HCT116 (cell line): ENCODE data around the gene GSTT2. TPM values are rescaled to one million over a fixed set of nuclear protein-coding genes. Genes with fewer than 3 reads are reported as not detected.

ENCODE experiments used
- ATAC-seq: fragments of 200-7000 bp; cut with Tn5 transposase; 2 replicates; pipeline ENCODE4 v1.9.1; 2020; ENCODE audit warnings: mild to moderate bottlenecking, moderate library complexity
- BruUV-seq: library from RNA; stranded (reverse); fragments of 400-500 nt; replicated peaks from 2 replicates; lab custom pipeline; 2021; lab: Mats Ljungman, UMichigan
- CTCF ChIA-PET: fragments of 300-600 bp; sonication (Branson Sonifier 250); formaldehyde crosslinking; loops from one replicate; lab custom pipeline; 2021; ENCODE audit warnings: antibody characterized with exemption; lab: Charles Lee
- POLR2A ChIA-PET: fragments of 300-600, 350-600 bp; sonication (Branson Sonifier 250); formaldehyde crosslinking; loops from one replicate; lab custom pipeline; 2021; ENCODE audit warnings: antibody characterized with exemption; lab: Charles Lee
- RAD21 ChIA-PET, 2 experiments: fragments of 300-600 bp; sonication (Branson Sonifier 250); formaldehyde crosslinking; loops; one replicate each; lab custom pipeline; 2023; ENCODE audit warnings: low total read pairs in 2 of 2; ENCODE audit not compliant: uncharacterized antibody in 2 of 2, unreplicated experiment in 2 of 2, low non-redundant PET in 1 of 2; lab: Charles Lee
- DNase-seq: peaks from one replicate; pipeline ENCODE4 v3.0.0-alpha.2; 2010; ENCODE audit warnings: low read depth, low spot score
- H2AFZ ChIP-seq: fragments of 200-600 bp; shearing (Covaris generic), sonication (generic); 2 replicates; pipeline ENCODE4 v1.6.1; 2017; ENCODE audit warnings: low read depth, mixed run types, mixed read lengths, antibody characterized with exemption, low read length; ENCODE audit not compliant: poor library complexity, severe bottlenecking
- H3K27ac ChIP-seq: 2 replicates; pipeline ENCODE4 v1.5.1; 2012; ENCODE audit warnings: low read depth, low read length
- H3K27me3 ChIP-seq: fragments of 200-600 bp; sonication (generic); 2 replicates; pipeline ENCODE4 v1.6.1; 2016; ENCODE audit warnings: mixed run types, low read length, mixed read lengths; ENCODE audit not compliant: insufficient read depth
- H3K36me3 ChIP-seq, 2 experiments: fragments of 200-500 bp in 1 of 2; fragments of 200-600 bp in 1 of 2; sonication (Bioruptor generic) in 1 of 2; sonication (generic) in 1 of 2; 2 replicates each; pipeline versions ENCODE4 v1.5.1 to v1.6.1; 2014 to 2016; ENCODE audit warnings: low read length in 2 of 2, inconsistent platforms in 1 of 2, mixed read lengths in 1 of 2, mixed run types in 1 of 2; ENCODE audit not compliant: insufficient read depth in 2 of 2, control insufficient read depth in 1 of 2
- H3K4me1 ChIP-seq, 2 experiments: fragments of 200-600 bp in 1 of 2; sonication (generic) in 1 of 2; 2 replicates each; pipeline versions ENCODE4 v1.5.1 to v1.6.1; 2012 to 2017; ENCODE audit warnings: low read length in 2 of 2, inconsistent platforms in 1 of 2, mild to moderate bottlenecking in 1 of 2, mixed read lengths in 1 of 2, mixed run types in 1 of 2, moderate library complexity in 1 of 2; ENCODE audit not compliant: insufficient read depth in 2 of 2, control insufficient read depth in 1 of 2
- H3K4me2 ChIP-seq: fragments of 200-600 bp; sonication (generic); 2 replicates; pipeline ENCODE4 v1.6.1; 2017; ENCODE audit warnings: mixed run types, low read length, mixed read lengths
- H3K4me3 ChIP-seq, 2 experiments: fragments of 200-600 bp in 1 of 2; sonication (generic) in 1 of 2; replicated peaks in 1 of 2; 2 replicates each; pipeline ENCODE4 v1.5.1; 2011 to 2016; ENCODE audit warnings: low read length in 2 of 2, control low read depth in 1 of 2, low read depth in 1 of 2, mild to moderate bottlenecking in 1 of 2, mixed read lengths in 1 of 2, mixed run types in 1 of 2
- H3K79me2 ChIP-seq: fragments of 200-600 bp; sonication (generic); 2 replicates; pipeline ENCODE4 v1.6.1; 2017; ENCODE audit warnings: mild to moderate bottlenecking, mixed run types, low read length, moderate library complexity, mixed read lengths; ENCODE audit not compliant: insufficient read depth
- H3K9ac ChIP-seq: fragments of 200-600 bp; sonication (generic); 2 replicates; pipeline ENCODE4 v1.6.1; 2016; ENCODE audit warnings: low read length, mixed read lengths
- H3K9me2 ChIP-seq: fragments of 200-600 bp; sonication (generic), shearing (Covaris generic); 2 replicates; pipeline ENCODE4 v1.6.1; 2017; ENCODE audit warnings: mixed run types, mild to moderate bottlenecking, moderate library complexity; ENCODE audit not compliant: insufficient read depth
- H3K9me3 ChIP-seq, 2 experiments: fragments of 200-500 bp in 1 of 2; fragments of 200-600 bp in 1 of 2; sonication (Bioruptor generic) in 1 of 2; sonication (generic) in 1 of 2; 2 replicates each; pipeline ENCODE4 v1.6.1; 2014 to 2017; ENCODE audit warnings: low read length in 2 of 2, mixed read lengths in 2 of 2, inconsistent platforms in 1 of 2, low read depth in 1 of 2, mild to moderate bottlenecking in 1 of 2, mixed run types in 1 of 2, moderate library complexity in 1 of 2; ENCODE audit not compliant: control insufficient read depth in 1 of 2, insufficient read depth in 1 of 2
- H4K20me1 ChIP-seq: fragments of 200-600 bp; sonication (generic), shearing (Covaris generic); 2 replicates; pipeline ENCODE4 v1.6.1; 2017; ENCODE audit warnings: mixed run types, mild to moderate bottlenecking, moderate library complexity; ENCODE audit not compliant: insufficient read depth
- CBX3 ChIP-seq: IDR thresholded peaks from 2 replicates; pipeline ENCODE4 v1.6.1; 2012; ENCODE audit warnings: low read depth
- CEBPB ChIP-seq: IDR thresholded peaks from 2 replicates; pipeline ENCODE4 v1.6.1; 2012; ENCODE audit warnings: low read depth
- EGR1 ChIP-seq: IDR thresholded peaks from 2 replicates; pipeline ENCODE4 v1.6.1; 2012; ENCODE audit warnings: low read depth
- ELF1 ChIP-seq: IDR thresholded peaks from 2 replicates; pipeline ENCODE4 v1.6.1; 2012; ENCODE audit warnings: low read depth, borderline replicate concordance
- EZH2 ChIP-seq: fragments of 200-600 bp; sonication (generic); IDR thresholded peaks from 2 replicates; pipeline ENCODE4 v1.6.1; 2017; ENCODE audit warnings: antibody characterized with exemption, mixed run types
- EZH2phosphoT487 ChIP-seq: fragments of 200-600 bp; IDR thresholded peaks from 2 replicates; pipeline ENCODE4 v1.6.1; 2018; ENCODE audit warnings: antibody characterized with exemption, borderline replicate concordance
- FOSL1 ChIP-seq: IDR thresholded peaks from 2 replicates; pipeline ENCODE4 v1.6.1; 2012; ENCODE audit warnings: low read depth
- JUND ChIP-seq: IDR thresholded peaks from 2 replicates; pipeline ENCODE4 v1.6.1; 2012
- POLR2A ChIP-seq: IDR thresholded peaks from 2 replicates; pipeline ENCODE4 v1.7.0; 2011; ENCODE audit warnings: borderline replicate concordance; ENCODE audit not compliant: insufficient read depth, insufficient read length; ENCODE audit errors: extremely low read depth
- POLR2AphosphoS5 ChIP-seq: IDR thresholded peaks from 2 replicates; pipeline ENCODE4 v1.6.1; 2011; ENCODE audit warnings: mild to moderate bottlenecking, low read depth, low read length, moderate library complexity
- RAD21 ChIP-seq: IDR thresholded peaks from 2 replicates; pipeline ENCODE4 v1.6.1; 2012; ENCODE audit warnings: low read depth, mild to moderate bottlenecking
- SIN3A ChIP-seq: IDR thresholded peaks from 2 replicates; pipeline ENCODE4 v1.6.1; 2012; ENCODE audit warnings: low read depth
- SP1 ChIP-seq: IDR thresholded peaks from 2 replicates; pipeline ENCODE4 v1.6.1; 2012; ENCODE audit warnings: low read depth
- TCF7L2 ChIP-seq: IDR thresholded peaks from 2 replicates; pipeline ENCODE4 v1.7.0; 2011; ENCODE audit warnings: borderline replicate concordance, inconsistent platforms; ENCODE audit not compliant: insufficient read depth, insufficient read length; ENCODE audit errors: extremely low read depth
- YY1 ChIP-seq: IDR thresholded peaks from 2 replicates; pipeline ENCODE4 v1.6.1; 2011; ENCODE audit warnings: low read length, low read depth, moderate library complexity, mild to moderate bottlenecking; ENCODE audit not compliant: insufficient replicate concordance; ENCODE audit errors: extremely low read depth
- ZFX ChIP-seq: fragments of 450-650 bp; IDR thresholded peaks from 2 replicates; pipeline ENCODE4 v1.6.1; 2017
- intact Hi-C: fragments of 100-400 bp; cut with micrococcal nuclease; formaldehyde crosslinking; loops from 2 replicates; pipeline ENCODE4 v1.10.0; 2022
- total RNA-seq: library from RNA; stranded (reverse); gene quantifications from one replicate; pipeline ENCODE4 v1.2.1, GENCODE V29; 2021; ENCODE audit not compliant: unreplicated experiment
- TF ChIP-seq, protein P1 (sequence below): IDR thresholded peaks from 2 replicates; pipeline ENCODE4 v1.6.1; 2012
- TF ChIP-seq, protein P2 (sequence below): IDR thresholded peaks from 2 replicates; pipeline ENCODE4 v1.6.1; 2012; ENCODE audit warnings: low read depth
- TF ChIP-seq, protein P3 (sequence below): IDR thresholded peaks from 2 replicates; pipeline ENCODE4 v1.6.1; 2012
- TF ChIP-seq, protein P4 (sequence below), 3 experiments: fragments of 200-600 bp in 1 of 3; sonication (generic) in 1 of 3; IDR thresholded peaks in 2 of 3; conservative IDR thresholded peaks in 1 of 3; 2 replicates each; pipeline ENCODE4 v1.5.1; 2012 to 2017; ENCODE audit warnings: low read depth in 2 of 3, low read length in 2 of 3, antibody characterized with exemption in 1 of 3, borderline replicate concordance in 1 of 3, control low read depth in 1 of 3, mild to moderate bottlenecking in 1 of 3, mixed read lengths in 1 of 3, mixed run types in 1 of 3, moderate library complexity in 1 of 3; ENCODE audit not compliant: insufficient read depth in 1 of 3

GSTT2 gene
- total RNA-seq, 1 experiment from 2014 or later = 5.1 TPM

DNA sequence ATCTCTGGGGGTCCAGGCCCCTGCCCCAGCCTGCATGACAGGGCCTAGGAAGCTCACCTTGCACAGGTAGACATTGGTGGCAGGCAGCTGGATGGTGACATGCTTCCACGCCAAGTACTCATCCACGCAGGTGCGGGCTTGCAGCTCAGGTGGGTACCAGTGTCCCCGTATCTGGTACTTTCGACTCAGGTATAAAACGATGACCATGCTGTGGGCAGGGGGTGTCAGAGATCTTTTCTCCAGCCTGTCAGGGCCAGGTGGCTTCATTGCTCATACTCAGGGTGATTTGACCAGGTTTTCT, 26.9 kb downstream of the GSTT2 start:
- H3K4me2 ChIP-seq = no peak overlapping the region
- H3K9me3 ChIP-seq = no peaks in the 10 kb centered on the region; a peak in 1 of 4 replicates
- ATAC-seq (no peak), DNase-seq (no peak)
- no peaks in the 10 kb centered on the region for H3K9me2 ChIP-seq
- H3K36me3 ChIP-seq = no peaks in the 10 kb centered on the region
- H3K27ac ChIP-seq = no peak overlapping the region
- ChIA-PET POLR2A (no interaction called here), CTCF (no interaction called here), RAD21 (no interaction called here)
- no peak overlapping the region for H2AFZ ChIP-seq
- peaks cover 6% of the 10 kb centered on the region for H3K79me2 ChIP-seq
- H3K27me3 ChIP-seq = no peaks in the 10 kb centered on the region
- H4K20me1 ChIP-seq = no peaks in the 10 kb centered on the region
- intact Hi-C loops = loop anchor here (5.0 kb wide), 1 partner anchor 760 kb away; no protein-coding TSS in a partner anchor
- no peak overlapping the region for H3K9ac ChIP-seq
- no TSS peak for BruUV-seq
- H3K4me3 ChIP-seq = no peak overlapping the region
- TF ChIP-seq JUND = no peak
- TF ChIP-seq ELF1 = no peak
- TF ChIP-seq, protein P1, sequence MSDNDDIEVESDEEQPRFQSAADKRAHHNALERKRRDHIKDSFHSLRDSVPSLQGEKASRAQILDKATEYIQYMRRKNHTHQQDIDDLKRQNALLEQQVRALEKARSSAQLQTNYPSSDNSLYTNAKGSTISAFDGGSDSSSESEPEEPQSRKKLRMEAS = no peak
- TF ChIP-seq SIN3A = no peak
- TF ChIP-seq EZH2phosphoT487 = no peak
- no peak for TF ChIP-seq RAD21
- TF ChIP-seq ZFX = no peak
- TF ChIP-seq EGR1 = no peak
- TF ChIP-seq, protein P2, sequence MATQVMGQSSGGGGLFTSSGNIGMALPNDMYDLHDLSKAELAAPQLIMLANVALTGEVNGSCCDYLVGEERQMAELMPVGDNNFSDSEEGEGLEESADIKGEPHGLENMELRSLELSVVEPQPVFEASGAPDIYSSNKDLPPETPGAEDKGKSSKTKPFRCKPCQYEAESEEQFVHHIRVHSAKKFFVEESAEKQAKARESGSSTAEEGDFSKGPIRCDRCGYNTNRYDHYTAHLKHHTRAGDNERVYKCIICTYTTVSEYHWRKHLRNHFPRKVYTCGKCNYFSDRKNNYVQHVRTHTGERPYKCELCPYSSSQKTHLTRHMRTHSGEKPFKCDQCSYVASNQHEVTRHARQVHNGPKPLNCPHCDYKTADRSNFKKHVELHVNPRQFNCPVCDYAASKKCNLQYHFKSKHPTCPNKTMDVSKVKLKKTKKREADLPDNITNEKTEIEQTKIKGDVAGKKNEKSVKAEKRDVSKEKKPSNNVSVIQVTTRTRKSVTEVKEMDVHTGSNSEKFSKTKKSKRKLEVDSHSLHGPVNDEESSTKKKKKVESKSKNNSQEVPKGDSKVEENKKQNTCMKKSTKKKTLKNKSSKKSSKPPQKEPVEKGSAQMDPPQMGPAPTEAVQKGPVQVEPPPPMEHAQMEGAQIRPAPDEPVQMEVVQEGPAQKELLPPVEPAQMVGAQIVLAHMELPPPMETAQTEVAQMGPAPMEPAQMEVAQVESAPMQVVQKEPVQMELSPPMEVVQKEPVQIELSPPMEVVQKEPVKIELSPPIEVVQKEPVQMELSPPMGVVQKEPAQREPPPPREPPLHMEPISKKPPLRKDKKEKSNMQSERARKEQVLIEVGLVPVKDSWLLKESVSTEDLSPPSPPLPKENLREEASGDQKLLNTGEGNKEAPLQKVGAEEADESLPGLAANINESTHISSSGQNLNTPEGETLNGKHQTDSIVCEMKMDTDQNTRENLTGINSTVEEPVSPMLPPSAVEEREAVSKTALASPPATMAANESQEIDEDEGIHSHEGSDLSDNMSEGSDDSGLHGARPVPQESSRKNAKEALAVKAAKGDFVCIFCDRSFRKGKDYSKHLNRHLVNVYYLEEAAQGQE = no peak
- TF ChIP-seq SP1 = no peak
- no peak for TF ChIP-seq EZH2
- no peak for TF ChIP-seq TCF7L2
- no peak for TF ChIP-seq CBX3
- no peak for TF ChIP-seq POLR2A
- TF ChIP-seq YY1 = no peak
- TF ChIP-seq FOSL1 = no peak
- TF ChIP-seq POLR2AphosphoS5 = no peak
- TF ChIP-seq, protein P3, sequence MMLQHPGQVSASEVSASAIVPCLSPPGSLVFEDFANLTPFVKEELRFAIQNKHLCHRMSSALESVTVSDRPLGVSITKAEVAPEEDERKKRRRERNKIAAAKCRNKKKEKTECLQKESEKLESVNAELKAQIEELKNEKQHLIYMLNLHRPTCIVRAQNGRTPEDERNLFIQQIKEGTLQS = no peak
- TF ChIP-seq, protein P4, sequence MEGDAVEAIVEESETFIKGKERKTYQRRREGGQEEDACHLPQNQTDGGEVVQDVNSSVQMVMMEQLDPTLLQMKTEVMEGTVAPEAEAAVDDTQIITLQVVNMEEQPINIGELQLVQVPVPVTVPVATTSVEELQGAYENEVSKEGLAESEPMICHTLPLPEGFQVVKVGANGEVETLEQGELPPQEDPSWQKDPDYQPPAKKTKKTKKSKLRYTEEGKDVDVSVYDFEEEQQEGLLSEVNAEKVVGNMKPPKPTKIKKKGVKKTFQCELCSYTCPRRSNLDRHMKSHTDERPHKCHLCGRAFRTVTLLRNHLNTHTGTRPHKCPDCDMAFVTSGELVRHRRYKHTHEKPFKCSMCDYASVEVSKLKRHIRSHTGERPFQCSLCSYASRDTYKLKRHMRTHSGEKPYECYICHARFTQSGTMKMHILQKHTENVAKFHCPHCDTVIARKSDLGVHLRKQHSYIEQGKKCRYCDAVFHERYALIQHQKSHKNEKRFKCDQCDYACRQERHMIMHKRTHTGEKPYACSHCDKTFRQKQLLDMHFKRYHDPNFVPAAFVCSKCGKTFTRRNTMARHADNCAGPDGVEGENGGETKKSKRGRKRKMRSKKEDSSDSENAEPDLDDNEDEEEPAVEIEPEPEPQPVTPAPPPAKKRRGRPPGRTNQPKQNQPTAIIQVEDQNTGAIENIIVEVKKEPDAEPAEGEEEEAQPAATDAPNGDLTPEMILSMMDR (IDR thresholded peaks at IDR 0.05 in 2 of 3, conservative IDR thresholded peaks at IDR 0.05 in 1 of 3; ENCODE audit: borderline replicate concordance in 1 of 3, insufficient read depth in 1 of 3, low read depth in 2 of 3, low read length in 2 of 3) = no peak
- no peak for TF ChIP-seq CEBPB
- peaks cover 0 to 6% of the 10 kb centered on the region in 2 experiments; a peak in 2 of 4 replicates for H3K4me1 ChIP-seq
